Omental fat pad (tissue), 4 donors: ENCODE measurements around the gene CPOX. TPM values are rescaled to one million over a fixed set of nuclear protein-coding genes. Genes with fewer than 3 reads are reported as not detected.

ENCODE experiments used
- ATAC-seq: fragments of 150-250 bp; one replicate; pipeline ENCODE4 v1.9.1; 2016; ENCODE audit warnings: mild to moderate bottlenecking, moderate library complexity; ENCODE audit not compliant: low FRiP score
- DNase-seq: peaks from one replicate; pipeline ENCODE4 v3.0.0-alpha.2; 2019; ENCODE audit warnings: low spot score
- total RNA-seq, 4 donors: library from RNA; depleted of rRNA; stranded (reverse); fragments of >200 nt; gene quantifications; one replicate each; pipeline ENCODE4 v1.1.0, GENCODE V29; 2016
- TF ChIP-seq, protein P1 (sequence below), 3 donors: fragments of 450-650 bp; IDR thresholded peaks; one replicate each; pipeline ENCODE4 v1.5.1; 2016 to 2017; ENCODE audit warnings: antibody characterized with exemption in 3 of 3, mild to moderate bottlenecking in 3 of 3, moderate library complexity in 2 of 3

Gene CPOX
- total RNA-seq, 4 donors from 2014 or later, result 10.6 to 27.7 (median 15.1) TPM

DNA sequence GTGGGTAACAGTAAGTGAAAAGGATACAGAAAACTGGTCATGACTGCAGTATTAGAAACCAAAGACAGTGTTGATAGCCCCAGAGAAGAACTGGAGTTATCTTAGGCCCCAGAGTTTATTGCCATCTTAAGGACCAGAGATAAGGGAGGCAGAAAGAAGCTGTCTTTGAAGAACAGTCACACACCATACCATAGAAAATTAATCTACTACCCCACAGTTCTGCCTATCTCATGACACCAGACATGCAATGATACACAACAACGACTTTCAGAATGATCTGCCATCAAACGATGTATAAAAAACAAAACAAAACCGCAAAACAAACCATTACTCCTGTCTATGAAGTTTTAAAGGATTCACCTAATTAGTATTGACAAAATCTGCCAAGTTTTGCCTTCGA is 9.6 kb downstream of the CPOX start:
- TF ChIP-seq, protein P1, sequence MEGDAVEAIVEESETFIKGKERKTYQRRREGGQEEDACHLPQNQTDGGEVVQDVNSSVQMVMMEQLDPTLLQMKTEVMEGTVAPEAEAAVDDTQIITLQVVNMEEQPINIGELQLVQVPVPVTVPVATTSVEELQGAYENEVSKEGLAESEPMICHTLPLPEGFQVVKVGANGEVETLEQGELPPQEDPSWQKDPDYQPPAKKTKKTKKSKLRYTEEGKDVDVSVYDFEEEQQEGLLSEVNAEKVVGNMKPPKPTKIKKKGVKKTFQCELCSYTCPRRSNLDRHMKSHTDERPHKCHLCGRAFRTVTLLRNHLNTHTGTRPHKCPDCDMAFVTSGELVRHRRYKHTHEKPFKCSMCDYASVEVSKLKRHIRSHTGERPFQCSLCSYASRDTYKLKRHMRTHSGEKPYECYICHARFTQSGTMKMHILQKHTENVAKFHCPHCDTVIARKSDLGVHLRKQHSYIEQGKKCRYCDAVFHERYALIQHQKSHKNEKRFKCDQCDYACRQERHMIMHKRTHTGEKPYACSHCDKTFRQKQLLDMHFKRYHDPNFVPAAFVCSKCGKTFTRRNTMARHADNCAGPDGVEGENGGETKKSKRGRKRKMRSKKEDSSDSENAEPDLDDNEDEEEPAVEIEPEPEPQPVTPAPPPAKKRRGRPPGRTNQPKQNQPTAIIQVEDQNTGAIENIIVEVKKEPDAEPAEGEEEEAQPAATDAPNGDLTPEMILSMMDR (IDR thresholded peaks at IDR 0.05), result no peak
- ATAC-seq (no peak), DNase-seq (no peak)

DNA sequence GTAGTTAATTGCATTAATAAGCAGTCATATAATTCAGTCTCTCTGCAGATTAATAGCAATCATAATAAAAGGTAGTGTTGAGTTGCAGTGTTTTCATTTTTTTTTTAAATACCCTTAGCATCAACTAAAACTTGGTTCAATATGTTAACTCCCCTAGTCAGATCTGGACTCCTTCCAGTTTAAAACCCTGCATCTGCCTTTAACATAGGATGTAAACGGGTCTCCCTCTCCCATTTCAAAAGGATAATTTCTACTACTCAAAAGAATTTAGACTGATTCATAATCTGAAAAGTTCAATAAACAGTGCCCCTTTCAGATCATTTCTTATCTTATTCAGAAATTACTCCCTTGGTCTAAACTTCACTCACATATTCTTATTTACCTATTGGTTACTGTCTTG is 11.4 kb downstream of the CPOX start:
- no peak for ATAC-seq
- no peak for DNase-seq
- TF ChIP-seq, protein P1 (IDR thresholded peaks at IDR 0.05), result no peak

DNA sequence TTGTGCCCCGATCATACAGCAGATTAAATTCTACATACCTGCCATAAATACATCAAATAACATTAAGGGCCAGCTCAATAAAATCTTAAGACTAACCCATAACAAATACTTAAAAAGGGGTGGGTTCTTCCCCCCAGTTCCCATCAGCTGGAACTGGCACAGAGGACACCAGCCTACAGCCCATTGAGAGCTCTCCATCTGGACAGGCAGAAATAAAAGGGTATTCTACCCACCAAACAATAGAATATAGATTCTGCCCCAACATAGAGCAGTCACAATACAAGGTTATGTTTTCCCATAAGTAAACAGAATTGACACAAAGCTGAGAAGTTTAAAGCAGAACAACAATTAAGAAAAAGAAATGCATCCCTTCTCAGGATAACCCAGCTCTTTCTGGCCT is 11.9 kb downstream of the CPOX start:
- no peak for ATAC-seq
- no peak for DNase-seq
- TF ChIP-seq, protein P1 (IDR thresholded peaks at IDR 0.05), result no peak

DNA sequence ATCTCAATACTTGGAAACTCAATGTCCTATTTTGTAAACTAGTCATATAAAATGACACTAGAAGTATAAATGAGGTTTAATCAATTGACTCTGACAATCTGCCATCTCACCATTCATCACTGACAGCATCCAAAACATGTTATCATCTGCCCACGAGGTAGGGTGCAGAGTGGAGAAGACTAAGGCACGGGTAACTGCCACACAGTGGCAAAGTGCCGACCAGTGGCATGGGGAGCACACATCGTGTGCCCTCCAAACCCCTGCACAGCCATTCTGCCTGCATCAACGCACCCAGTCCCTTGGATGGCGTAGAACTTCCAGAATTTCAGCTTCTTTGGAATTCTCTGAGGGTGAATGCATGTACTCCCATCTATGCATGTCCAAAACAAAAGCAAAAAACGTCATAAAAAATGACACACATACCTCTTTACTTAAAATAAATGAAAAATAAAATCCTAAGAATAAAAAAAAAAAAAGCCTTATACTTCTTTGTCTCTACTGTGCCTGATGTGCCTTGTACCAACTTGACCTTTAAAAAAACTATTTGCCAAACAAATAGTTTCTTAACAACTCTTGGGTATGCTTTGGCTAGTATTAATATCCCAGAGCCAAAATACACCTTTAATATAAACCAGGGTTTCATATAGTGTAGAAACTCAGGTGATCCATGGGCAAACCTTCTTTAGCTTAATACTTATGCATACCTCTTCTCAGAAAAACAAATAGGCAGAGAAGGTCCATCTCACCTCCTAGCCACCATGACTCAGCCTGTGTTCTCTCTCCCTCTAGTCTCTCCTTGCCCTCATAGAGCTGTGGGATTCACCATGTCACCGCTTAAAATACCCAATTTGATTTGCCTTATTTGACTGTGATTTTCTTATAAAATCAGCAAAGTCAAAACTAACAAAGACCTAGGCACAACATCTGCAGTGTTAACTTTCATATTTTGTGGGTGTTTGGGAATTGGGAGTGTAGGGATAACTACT is 12.7 kb downstream of the CPOX start:
- ATAC-seq (no peak), DNase-seq (no peak)
- TF ChIP-seq, protein P1 (IDR thresholded peaks at IDR 0.05), result no peak

GRCh38 chr3:98577178-98577895 is 16.1 kb downstream of the CPOX start:
- TF ChIP-seq, protein P1 (IDR thresholded peaks at IDR 0.05), result no peak
- ATAC-seq (no peak), DNase-seq (no peak)

DNA sequence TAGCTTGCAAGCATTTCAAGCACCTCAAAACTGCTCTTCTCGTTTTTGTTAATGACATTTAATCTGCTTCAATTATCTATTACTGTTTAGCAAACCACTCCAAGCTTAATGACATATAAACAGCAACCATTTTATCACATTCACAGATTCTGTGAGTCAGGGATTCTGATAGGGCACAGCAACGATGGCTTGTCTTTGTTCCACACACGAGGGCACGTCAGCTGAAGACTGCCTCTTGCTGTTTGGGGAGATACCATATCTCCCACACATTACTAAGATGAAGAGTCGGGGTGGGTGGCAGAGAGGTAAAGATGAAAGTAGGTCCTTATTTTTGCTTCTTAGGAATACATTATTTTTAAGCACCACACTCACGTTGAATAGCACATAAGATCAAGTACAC is 19.3 kb downstream of the CPOX start:
- ATAC-seq (no peak), DNase-seq (no peak)

More for the DNA sequence above, 19.3 kb downstream of the CPOX start:
- TF ChIP-seq, protein P1 (IDR thresholded peaks at IDR 0.05), result no peak
